Nephron progenitor cell (in vitro differentiated cells): ENCODE measurements around the gene DNAI7.
A peak's percentile ranks its signal among the peaks of the same experiment; 100 is the strongest.

Experiments used
- DNase-seq: peaks from one replicate; pipeline ENCODE4 v3.0.0; 2021
- H3K27ac Mint-ChIP-seq: 2 replicates; pipeline ENCODE4 v1.8.0; 2021; ENCODE audit warnings: mild to moderate bottlenecking, moderate library complexity, mixed read lengths
- H3K27me3 Mint-ChIP-seq: 2 replicates; pipeline ENCODE4 v1.8.0; 2021; ENCODE audit warnings: mild to moderate bottlenecking, low read depth, mixed read lengths; ENCODE audit not compliant: poor library complexity
- H3K36me3 Mint-ChIP-seq: 2 replicates; pipeline ENCODE4 v1.8.0; 2021; ENCODE audit warnings: low read depth, mixed read lengths
- H3K4me1 Mint-ChIP-seq: 2 replicates; pipeline ENCODE4 v1.8.0; 2021; ENCODE audit warnings: mixed read lengths
- H3K4me3 Mint-ChIP-seq: 2 replicates; pipeline ENCODE4 v1.8.0; 2021; ENCODE audit warnings: mild to moderate bottlenecking, moderate library complexity, mixed read lengths
- H3K9me3 Mint-ChIP-seq: 2 replicates; pipeline ENCODE4 v1.8.0; 2021; ENCODE audit warnings: mild to moderate bottlenecking, moderate library complexity, mixed read lengths
- CTCF ChIP-seq: fragments of 200-600 bp; sonication (generic); IDR thresholded peaks from 2 replicates; pipeline ENCODE4 v1.5.0; 2021; ENCODE audit warnings: antibody characterized with exemption

The DNAI7 gene

DNA sequence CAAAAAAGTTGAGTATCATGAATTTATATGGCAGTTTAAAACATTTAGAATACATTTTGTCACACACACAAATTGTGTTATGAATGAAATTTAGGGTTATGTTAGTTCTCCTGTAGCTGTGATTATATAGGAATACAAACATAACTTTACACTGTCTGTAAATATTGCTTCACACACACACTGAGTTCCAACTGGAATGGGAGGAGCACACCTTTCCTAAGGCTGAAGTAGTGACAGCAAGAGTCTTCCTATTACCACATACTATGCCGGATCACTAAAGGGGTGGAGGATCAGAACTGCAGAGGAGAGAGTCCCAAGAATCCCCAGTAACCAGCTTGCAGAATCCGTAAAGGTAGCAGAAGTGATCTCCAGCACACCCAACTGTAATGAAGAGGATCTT, 63.7 kb downstream of the DNAI7 start:
- Mint-ChIP-seq H3K4me1 (peaks cover 11% of the 10 kb centered on the region), H3K9me3 (peaks cover 1% of the 10 kb centered on the region), H3K27me3 (peaks cover 3% of the 10 kb centered on the region), H3K36me3 (no peaks in the 10 kb centered on the region), H3K27ac (no peak overlapping the region), H3K4me3 (no peak overlapping the region)
- TF ChIP-seq CTCF: no peak
- no peak for DNase-seq

DNA sequence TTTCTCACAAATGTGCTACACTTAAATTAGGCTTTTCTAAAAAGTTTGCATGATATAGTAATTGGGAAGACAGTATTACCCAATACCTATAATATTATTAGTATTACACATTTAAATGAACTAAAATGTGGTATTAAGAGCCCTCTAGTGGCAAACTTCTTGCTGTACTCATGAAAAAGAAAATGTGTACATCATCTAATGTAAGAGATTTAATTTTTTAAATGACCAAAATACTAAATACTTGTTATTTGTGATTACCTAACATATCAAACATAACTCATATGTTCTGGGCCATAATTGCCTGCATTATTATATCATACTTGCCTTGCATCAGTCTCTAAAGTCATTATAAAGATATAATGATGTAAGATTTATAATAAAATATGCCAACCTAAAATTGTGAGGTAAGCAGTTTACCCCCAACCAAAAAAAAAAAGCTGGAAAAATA, 64.2 kb downstream of the DNAI7 start:
- H3K4me1 Mint-ChIP-seq: peaks cover 10% of the 10 kb centered on the region
- no peaks in the 10 kb centered on the region for H3K36me3 Mint-ChIP-seq
- peaks cover 3% of the 10 kb centered on the region for H3K27me3 Mint-ChIP-seq
- no peak for DNase-seq
- no peak overlapping the region for H3K27ac Mint-ChIP-seq
- TF ChIP-seq CTCF: peak; percentile 65
- H3K9me3 Mint-ChIP-seq: no peaks in the 10 kb centered on the region
- H3K4me3 Mint-ChIP-seq: no peak overlapping the region

DNA sequence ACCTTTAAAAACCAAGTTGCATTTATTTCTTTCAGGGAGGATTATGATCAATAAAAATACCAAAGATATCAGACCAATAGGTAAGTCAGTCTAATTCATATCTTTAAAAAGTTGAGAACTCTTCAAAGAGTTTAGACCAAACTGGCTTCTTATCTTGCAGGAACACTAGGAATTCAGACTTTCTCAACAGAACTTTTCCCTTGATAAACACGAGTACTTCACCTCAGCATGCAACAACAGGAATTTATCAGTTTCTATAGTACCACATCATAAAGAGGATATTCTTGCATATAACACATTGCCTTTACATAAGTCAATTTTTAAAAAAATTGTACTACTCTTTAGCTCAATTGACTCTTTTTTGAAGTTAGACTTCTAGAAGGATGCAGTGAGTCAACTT, 68.2 kb downstream of the DNAI7 start:
- no peaks in the 10 kb centered on the region for H3K36me3 Mint-ChIP-seq
- no peaks in the 10 kb centered on the region for H3K9me3 Mint-ChIP-seq
- H3K27ac Mint-ChIP-seq: no peak overlapping the region
- no peak for TF ChIP-seq CTCF
- H3K4me1 Mint-ChIP-seq: no peaks in the 10 kb centered on the region
- no peak overlapping the region for H3K4me3 Mint-ChIP-seq
- no peak for DNase-seq
- peaks cover 6% of the 10 kb centered on the region for H3K27me3 Mint-ChIP-seq

DNA sequence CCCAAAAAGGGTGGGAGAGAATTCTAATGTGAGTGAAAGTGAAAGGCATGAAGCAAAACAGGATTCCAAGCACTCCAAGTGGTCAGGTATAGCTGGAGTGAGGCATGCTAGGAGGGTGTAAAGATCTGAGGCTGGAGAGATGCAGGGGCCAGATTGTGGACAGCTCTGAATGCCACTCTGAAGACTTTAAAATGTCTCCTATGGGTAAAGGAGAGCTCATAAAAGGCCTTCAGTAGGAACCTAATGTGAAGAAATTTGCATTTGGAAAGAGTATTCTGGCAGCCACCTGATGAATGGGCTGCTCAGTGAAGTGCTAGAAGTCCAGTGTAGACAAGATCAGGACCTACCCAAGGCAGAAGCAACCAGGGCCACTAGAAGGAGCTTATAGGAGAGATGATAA, 68.9 kb downstream of the DNAI7 start:
- no peaks in the 10 kb centered on the region for H3K4me1 Mint-ChIP-seq

GRCh38 chr12:25124493-25124892, 70.5 kb downstream of the DNAI7 start:
- TF ChIP-seq CTCF: no peak
- H3K4me1 Mint-ChIP-seq: no peaks in the 10 kb centered on the region
- no peaks in the 10 kb centered on the region for H3K9me3 Mint-ChIP-seq

More for the DNA sequence above, 68.9 kb downstream of the DNAI7 start:
- Mint-ChIP-seq H3K27ac (no peak overlapping the region), H3K36me3 (no peaks in the 10 kb centered on the region), H3K27me3 (peaks cover 6% of the 10 kb centered on the region), H3K9me3 (no peaks in the 10 kb centered on the region), H3K4me3 (no peak overlapping the region)
- DNase-seq: no peak
- no peak for TF ChIP-seq CTCF

GRCh38 chr12:25123126-25123525, 71.8 kb downstream of the DNAI7 start:
- Mint-ChIP-seq H3K27ac (no peak overlapping the region), H3K27me3 (peaks cover 6% of the 10 kb centered on the region), H3K4me3 (no peak overlapping the region), H3K36me3 (no peaks in the 10 kb centered on the region), H3K9me3 (no peaks in the 10 kb centered on the region), H3K4me1 (no peaks in the 10 kb centered on the region)
- TF ChIP-seq CTCF: no peak
- DNase-seq: no peak

More at GRCh38 chr12:25124493-25124892, 70.5 kb downstream of the DNAI7 start:
- Mint-ChIP-seq H3K27me3 (peaks cover 6% of the 10 kb centered on the region), H3K27ac (no peak overlapping the region), H3K36me3 (no peaks in the 10 kb centered on the region), H3K4me3 (no peak overlapping the region)
- no peak for DNase-seq
